Gastrocnemius medialis (tissue), 4 donors: Measurements from ENCODE around the gene SLC35G6. TPM values are rescaled to one million over a fixed set of nuclear protein-coding genes. Genes with fewer than 3 reads are reported as not detected.
A peak's percentile ranks its signal among the peaks of the same experiment; 100 is the strongest.

Experiments
- ATAC-seq, 2 donors: fragments of 150-250 bp; one replicate each; pipeline ENCODE4 v1.9.1; 2016
- DNase-seq, 2 donors: peaks; one replicate each; pipeline ENCODE4 v3.0.0-alpha.2; 2019
- H3K27ac ChIP-seq, 4 donors: fragments of 200-600 bp; sonication (generic); 1 replicate in 1 of 4; 2 replicates in 3 of 4; pipeline ENCODE4 v1.5.1; 2016 to 2018; ENCODE audit warnings: mild to moderate bottlenecking in 2 of 4, moderate library complexity in 1 of 4
- H3K27me3 ChIP-seq, 3 donors: fragments of 200-600 bp; sonication (generic) in 2 of 3; 1 replicate in 1 of 3; 2 replicates in 2 of 3; pipeline versions ENCODE4 v1.5.1 to v1.6.0; 2016 to 2019; ENCODE audit warnings: mild to moderate bottlenecking in 1 of 3, moderate library complexity in 1 of 3
- H3K36me3 ChIP-seq, 2 donors: fragments of 200-600 bp; sonication (generic) in 1 of 2; one replicate each; pipeline ENCODE4 v1.5.1; 2017 to 2018
- H3K4me1 ChIP-seq, 2 donors: fragments of 200-600 bp; sonication (generic) in 1 of 2; one replicate each; pipeline ENCODE4 v1.5.1; 2016 to 2017; ENCODE audit warnings: mild to moderate bottlenecking in 2 of 2
- H3K4me3 ChIP-seq, 4 donors: fragments of 200-600 bp; sonication (generic) in 3 of 4; 1 replicate in 1 of 4; 2 replicates in 3 of 4; pipeline ENCODE4 v1.5.1; 2016 to 2019; ENCODE audit warnings: mild to moderate bottlenecking in 2 of 4
- H3K9me3 ChIP-seq, 3 donors: fragments of 200-600 bp; sonication (generic) in 2 of 3; 1 replicate in 1 of 3; 2 replicates in 2 of 3; pipeline ENCODE4 v1.5.1; 2016 to 2019
- POLR2A ChIP-seq, 2 donors: fragments of 450-650 bp; IDR thresholded peaks; one replicate each; pipeline ENCODE4 v1.6.1; 2017; ENCODE audit warnings: antibody characterized with exemption in 2 of 2, mild to moderate bottlenecking in 2 of 2, moderate library complexity in 2 of 2
- in situ Hi-C, 4 donors: fragments of 200-750 bp; cut with MboI; loops; one replicate each; pipeline versions ENCODE4 v1.15.0 to v1.8.0; 2017; ENCODE audit warnings: low sequenced_read_pairs in 4 of 4
- intact Hi-C: fragments of 100-400 bp; cut with DNase I; formaldehyde crosslinking; loops from one replicate; pipeline ENCODE4 v1.15.1; 2023; ENCODE audit warnings: low total_unique reads
- total RNA-seq, 4 donors: library from RNA; depleted of rRNA; stranded (reverse); fragments of >200 nt; gene quantifications; one replicate each; pipeline versions ENCODE4 v1.1.0 to v1.2.3, GENCODE V29; 2016
- TF ChIP-seq, protein P1 (sequence below), 5 experiments: fragments of 450-650 bp in 3 of 5; fragments of 200-600 bp in 2 of 5; sonication (generic) in 2 of 5; IDR thresholded peaks in 4 of 5; conservative IDR thresholded peaks in 1 of 5; 1 replicate in 4 of 5; 2 replicates in 1 of 5; pipeline ENCODE4 v1.5.1; 2016 to 2019; ENCODE audit warnings: antibody characterized with exemption in 5 of 5, mild to moderate bottlenecking in 3 of 5, moderate library complexity in 3 of 5

SLC35G6 gene
- total RNA-seq, 4 donors from 2014 or later, result not detected

DNA sequence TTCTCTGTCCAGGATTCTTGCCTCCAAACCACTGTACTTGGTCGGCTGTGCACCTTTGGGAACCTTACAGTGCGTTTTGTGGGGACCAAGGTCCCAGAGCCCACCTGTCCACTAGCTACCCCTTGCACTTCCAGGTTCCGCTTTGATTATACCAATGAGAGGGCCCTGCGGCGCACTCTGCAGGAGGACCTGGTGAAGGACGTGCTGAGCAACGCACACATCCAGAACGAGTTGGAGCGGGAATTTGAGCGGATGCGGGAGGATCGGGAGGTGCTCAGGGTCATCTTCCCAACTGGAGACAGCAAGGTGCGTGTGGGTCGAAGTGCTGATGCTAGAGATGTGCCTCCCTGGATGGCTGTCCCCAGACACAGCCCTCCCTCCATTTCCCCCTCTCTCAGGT, 21.7 kb downstream of the SLC35G6 start:
- intact Hi-C loops (no loop called here), in situ Hi-C loops (loop anchor here in 2 of 4 donors (5.0 to 25.0 kb wide), 4 partner anchors 52 to 184 kb away; partner anchors contain the start of genes TP53 (in 2 of the 2), WRAP53 (in 2 of the 2), KCTD11 (in 1 of the 2) and TMEM95 (in 1 of the 2))
- no peaks in the 10 kb centered on the region for H3K9me3 ChIP-seq
- TF ChIP-seq POLR2A (IDR thresholded peaks at IDR 0.05), result no peak
- TF ChIP-seq, protein P1, sequence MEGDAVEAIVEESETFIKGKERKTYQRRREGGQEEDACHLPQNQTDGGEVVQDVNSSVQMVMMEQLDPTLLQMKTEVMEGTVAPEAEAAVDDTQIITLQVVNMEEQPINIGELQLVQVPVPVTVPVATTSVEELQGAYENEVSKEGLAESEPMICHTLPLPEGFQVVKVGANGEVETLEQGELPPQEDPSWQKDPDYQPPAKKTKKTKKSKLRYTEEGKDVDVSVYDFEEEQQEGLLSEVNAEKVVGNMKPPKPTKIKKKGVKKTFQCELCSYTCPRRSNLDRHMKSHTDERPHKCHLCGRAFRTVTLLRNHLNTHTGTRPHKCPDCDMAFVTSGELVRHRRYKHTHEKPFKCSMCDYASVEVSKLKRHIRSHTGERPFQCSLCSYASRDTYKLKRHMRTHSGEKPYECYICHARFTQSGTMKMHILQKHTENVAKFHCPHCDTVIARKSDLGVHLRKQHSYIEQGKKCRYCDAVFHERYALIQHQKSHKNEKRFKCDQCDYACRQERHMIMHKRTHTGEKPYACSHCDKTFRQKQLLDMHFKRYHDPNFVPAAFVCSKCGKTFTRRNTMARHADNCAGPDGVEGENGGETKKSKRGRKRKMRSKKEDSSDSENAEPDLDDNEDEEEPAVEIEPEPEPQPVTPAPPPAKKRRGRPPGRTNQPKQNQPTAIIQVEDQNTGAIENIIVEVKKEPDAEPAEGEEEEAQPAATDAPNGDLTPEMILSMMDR (IDR thresholded peaks at IDR 0.05 in 4 of 5, conservative IDR thresholded peaks at IDR 0.05 in 1 of 5), result peak in 1 of 5 experiments; percentile 20
- no peaks in the 10 kb centered on the region for H3K27me3 ChIP-seq
- peaks cover 11 to 89% of the 10 kb centered on the region in 2 donors for H3K36me3 ChIP-seq
- no peak for ATAC-seq
- no peak overlapping the region for H3K27ac ChIP-seq
- H3K4me3 ChIP-seq, result no peak overlapping the region
- H3K4me1 ChIP-seq, result no peaks in the 10 kb centered on the region
- no peak for DNase-seq

DNA sequence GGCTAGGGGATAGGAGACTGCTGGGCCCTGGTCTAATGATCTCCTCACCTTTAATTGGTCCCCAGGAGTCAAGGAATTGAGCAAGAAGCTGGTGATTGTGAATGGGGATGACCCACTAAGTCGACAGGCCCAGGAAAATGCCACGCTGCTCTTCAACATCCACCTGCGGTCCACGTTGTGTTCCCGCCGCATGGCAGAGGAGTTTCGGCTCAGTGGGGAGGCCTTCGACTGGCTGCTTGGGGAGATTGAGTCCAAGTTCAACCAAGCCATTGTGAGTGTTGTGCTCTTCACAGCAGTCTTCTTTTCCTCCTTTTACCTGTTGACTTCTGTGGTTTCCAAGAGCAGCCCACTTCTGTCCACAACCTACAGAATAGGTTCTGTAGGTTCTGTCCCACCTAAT, 22.3 kb downstream of the SLC35G6 start:
- intact Hi-C loops, result no loop called here
- no peak for TF ChIP-seq POLR2A (IDR thresholded peaks at IDR 0.05)
- TF ChIP-seq, protein P1 (IDR thresholded peaks at IDR 0.05 in 4 of 5, conservative IDR thresholded peaks at IDR 0.05 in 1 of 5), result no peak
- no peak overlapping the region for H3K4me3 ChIP-seq
- H3K27ac ChIP-seq, result no peak overlapping the region
- no peaks in the 10 kb centered on the region for H3K27me3 ChIP-seq
- peaks cover 11 to 89% of the 10 kb centered on the region in 2 donors for H3K36me3 ChIP-seq
- H3K9me3 ChIP-seq, result no peaks in the 10 kb centered on the region
- in situ Hi-C loops, result loop anchor here in 2 of 4 donors (5.0 to 25.0 kb wide), 4 partner anchors 51 to 184 kb away; partner anchors contain the start of genes TP53 (in 2 of the 2), WRAP53 (in 2 of the 2), KCTD11 (in 1 of the 2) and TMEM95 (in 1 of the 2)
- no peaks in the 10 kb centered on the region for H3K4me1 ChIP-seq
- DNase-seq (no peak), ATAC-seq (no peak)

DNA sequence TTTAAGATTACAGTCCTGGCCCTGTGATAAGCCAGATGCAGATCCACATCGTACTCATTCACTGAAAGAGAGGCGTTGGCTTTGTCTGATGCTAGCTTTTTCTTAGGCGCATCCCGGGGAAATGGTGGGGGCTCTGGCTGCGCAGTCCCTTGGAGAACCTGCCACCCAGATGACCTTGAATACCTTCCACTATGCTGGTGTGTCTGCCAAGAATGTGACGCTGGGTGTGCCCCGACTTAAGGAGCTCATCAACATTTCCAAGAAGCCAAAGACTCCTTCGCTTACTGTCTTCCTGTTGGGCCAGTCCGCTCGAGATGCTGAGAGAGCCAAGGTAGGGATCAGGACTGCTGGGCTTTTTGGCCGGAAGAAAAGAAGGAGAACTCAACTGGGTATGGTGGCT, 26.9 kb downstream of the SLC35G6 start:
- peaks cover 6 to 90% of the 10 kb centered on the region in 2 donors for H3K36me3 ChIP-seq
- TF ChIP-seq POLR2A (IDR thresholded peaks at IDR 0.05), result no peak
- in situ Hi-C loops, result loop anchor here in 2 of 4 donors (10.0 to 25.0 kb wide), 3 partner anchors 47 to 179 kb away; partner anchors contain the start of genes TP53 (in 2 of the 2), WRAP53 (in 2 of the 2), KCTD11 (in 1 of the 2) and TMEM95 (in 1 of the 2)
- intact Hi-C loops, result no loop called here
- no peak overlapping the region for H3K4me3 ChIP-seq
- DNase-seq, result no peak
- no peaks in the 10 kb centered on the region for H3K4me1 ChIP-seq
- H3K9me3 ChIP-seq, result no peaks in the 10 kb centered on the region
- H3K27ac ChIP-seq, result no peak overlapping the region
- no peak for ATAC-seq
- H3K27me3 ChIP-seq, result no peaks in the 10 kb centered on the region

DNA sequence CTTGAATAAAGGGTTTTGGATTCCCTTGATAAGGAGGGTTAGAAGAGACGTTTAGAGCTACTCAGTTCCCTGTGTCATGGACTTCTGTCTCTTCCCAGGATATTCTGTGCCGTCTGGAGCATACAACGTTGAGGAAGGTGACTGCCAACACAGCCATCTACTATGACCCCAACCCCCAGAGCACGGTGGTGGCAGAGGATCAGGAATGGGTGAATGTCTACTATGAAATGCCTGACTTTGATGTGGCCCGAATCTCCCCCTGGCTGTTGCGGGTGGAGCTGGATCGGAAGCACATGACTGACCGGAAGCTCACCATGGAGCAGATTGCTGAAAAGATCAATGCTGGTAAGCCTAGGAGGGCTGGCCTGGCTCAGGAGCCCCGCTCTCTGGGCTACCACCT, 27.6 kb downstream of the SLC35G6 start:
- ATAC-seq (no peak), DNase-seq (no peak)
- no peaks in the 10 kb centered on the region for H3K9me3 ChIP-seq
- intact Hi-C loops, result no loop called here
- no peak overlapping the region for H3K27ac ChIP-seq
- no peaks in the 10 kb centered on the region for H3K4me1 ChIP-seq
- in situ Hi-C loops, result loop anchor here in 2 of 4 donors (10.0 to 25.0 kb wide), 3 partner anchors 46 to 178 kb away; partner anchors contain the start of genes TP53 (in 2 of the 2), WRAP53 (in 2 of the 2), KCTD11 (in 1 of the 2) and TMEM95 (in 1 of the 2)
- TF ChIP-seq, protein P1 (IDR thresholded peaks at IDR 0.05 in 4 of 5, conservative IDR thresholded peaks at IDR 0.05 in 1 of 5), result no peak
- TF ChIP-seq POLR2A (IDR thresholded peaks at IDR 0.05), result no peak
- H3K27me3 ChIP-seq, result no peaks in the 10 kb centered on the region
- H3K4me3 ChIP-seq, result no peak overlapping the region
- H3K36me3 ChIP-seq, result peaks cover 3 to 90% of the 10 kb centered on the region in 2 donors

- peak overlapping the region; percentile 10 to 62 (median 30) for H3K27ac ChIP-seq
These were observed 28.7 kb downstream of the SLC35G6 start for GRCh38 chr17:7509937-7510336.

More at GRCh38 chr17:7509937-7510336, 28.7 kb downstream of the SLC35G6 start:
- H3K4me1 ChIP-seq, result no peaks in the 10 kb centered on the region
- ATAC-seq, result peak; percentile 71 to 85
- intact Hi-C loops (no loop called here), in situ Hi-C loops (loop anchor here in 2 of 4 donors (10.0 to 25.0 kb wide), 3 partner anchors 45 to 177 kb away; partner anchors contain the start of genes TP53 (in 2 of the 2), WRAP53 (in 2 of the 2), KCTD11 (in 1 of the 2) and TMEM95 (in 1 of the 2))
- H3K36me3 ChIP-seq, result peaks cover 2 to 86% of the 10 kb centered on the region in 2 donors
- no peak for TF ChIP-seq POLR2A (IDR thresholded peaks at IDR 0.05)
- TF ChIP-seq, protein P1 (IDR thresholded peaks at IDR 0.05 in 4 of 5, conservative IDR thresholded peaks at IDR 0.05 in 1 of 5), result no peak
- no peaks in the 10 kb centered on the region for H3K9me3 ChIP-seq
- peak; percentile 19 to 76 for DNase-seq
- no peak overlapping the region for H3K4me3 ChIP-seq
- H3K27me3 ChIP-seq, result no peaks in the 10 kb centered on the region
